HepG2 (cell line): ENCODE results near the gene HPS1. TPM values are rescaled to one million over a fixed set of nuclear protein-coding genes. Genes with fewer than 3 reads are reported as not detected.

Source experiments
- ELF3 ChIP-seq: IDR thresholded peaks from 2 replicates; pipeline ENCODE4 v1.6.1; 2016; ENCODE audit warnings: missing genetic modification reagents, missing compliant biosample characterization
- EP300 ChIP-seq, 3 experiments: sonication (generic) in 1 of 3; formaldehyde crosslinking in 1 of 3; IDR thresholded peaks; 2 replicates each; pipeline versions ENCODE4 v1.5.1 to v1.6.1; 2011 to 2020; ENCODE audit warnings: low read depth in 2 of 3, low read length in 2 of 3, borderline replicate concordance in 1 of 3, improper control_type of control experiment in 1 of 3, mild to moderate bottlenecking in 1 of 3, missing genetic modification reagents in 1 of 3, moderate library complexity in 1 of 3
- FOXA3 ChIP-seq: IDR thresholded peaks from 2 replicates; pipeline ENCODE4 v1.6.1; 2016; ENCODE audit warnings: missing genetic modification reagents, missing compliant biosample characterization
- HNF4A ChIP-seq: sonication (generic); formaldehyde crosslinking; IDR thresholded peaks from 2 replicates; pipeline ENCODE4 v1.4.0; 2020; ENCODE audit warnings: missing genetic modification reagents
- MIER3 ChIP-seq: IDR thresholded peaks from 2 replicates; pipeline ENCODE4 v1.6.1; 2016; ENCODE audit warnings: missing compliant biosample characterization, borderline replicate concordance
- NCOA2 ChIP-seq: sonication (generic); formaldehyde crosslinking; IDR thresholded peaks from 2 replicates; pipeline ENCODE4 v1.8.0; 2022; ENCODE audit warnings: inconsistent platforms
- RXRA ChIP-seq: sonication (generic); formaldehyde crosslinking; IDR thresholded peaks from 2 replicates; pipeline ENCODE4 v1.5.1; 2020; ENCODE audit warnings: missing genetic modification reagents
- RXRB ChIP-seq: IDR thresholded peaks from 2 replicates; pipeline ENCODE4 v1.6.1; 2016; ENCODE audit warnings: borderline replicate concordance, missing genetic modification reagents, missing compliant biosample characterization
- TBX2 ChIP-seq: sonication (generic); formaldehyde crosslinking; IDR thresholded peaks from 2 replicates; pipeline ENCODE4 v1.5.0; 2020; ENCODE audit warnings: missing genetic modification reagents, mild to moderate bottlenecking, borderline replicate concordance
- ZBTB7B ChIP-seq: sonication (generic); formaldehyde crosslinking; IDR thresholded peaks from 2 replicates; pipeline ENCODE4 v1.4.0; 2020; ENCODE audit warnings: missing genetic modification reagents
- ZNF281 ChIP-seq: sonication (generic); formaldehyde crosslinking; IDR thresholded peaks from 2 replicates; pipeline ENCODE4 v1.4.0; 2020; ENCODE audit warnings: missing genetic modification reagents, borderline replicate concordance
- ZNF567 ChIP-seq: sonication (generic); formaldehyde crosslinking; IDR thresholded peaks from 2 replicates; pipeline ENCODE4 v1.8.1; 2023; ENCODE audit warnings: mild to moderate bottlenecking, missing genetic modification reagents, borderline replicate concordance
- ZNF605 ChIP-seq: sonication (generic); formaldehyde crosslinking; IDR thresholded peaks from 2 replicates; pipeline ENCODE4 v1.8.0; 2022; ENCODE audit warnings: mild to moderate bottlenecking, missing genetic modification reagents
- ZNF614 ChIP-seq: IDR thresholded peaks from 2 replicates; pipeline ENCODE4 v1.6.1; 2018; ENCODE audit warnings: missing biosample characterization, missing genetic modification reagents, inconsistent platforms, borderline replicate concordance
- polyA plus RNA-seq, 8 experiments: library from polyadenylated mRNA; depleted of rRNA in 3 of 8; stranded (reverse) in 7 of 8; unstranded in 1 of 8; fragments of >200 nt; fragmentation: Illumina TruSeq in 4 of 8; extraction: Trizol in 4 of 8; gene quantifications; 2 replicates each; pipeline versions ENCODE4 v1.2.1 to v1.2.3, GENCODE V29; 2011 to 2016; ENCODE audit warnings: low read depth in 4 of 8, missing spikeins in 1 of 8, mixed read lengths in 1 of 8; ENCODE audit not compliant: insufficient read depth in 1 of 8
- total RNA-seq, 5 experiments: library from RNA; depleted of rRNA; stranded (reverse); fragments of >200 nt; fragmentation: Illumina TruSeq; extraction: Trizol; gene quantifications; 2 replicates each; pipeline ENCODE4 v1.2.3, GENCODE V29; 2016; ENCODE audit warnings: low read depth in 1 of 5
- TF ChIP-seq, protein P1 (sequence below), 2 experiments: sonication (generic) in 1 of 2; formaldehyde crosslinking in 1 of 2; IDR thresholded peaks; 2 replicates each; pipeline versions ENCODE4 v1.4.0 to v1.6.1; 2016 to 2020; ENCODE audit warnings: borderline replicate concordance in 1 of 2, low read depth in 1 of 2, mild to moderate bottlenecking in 1 of 2, missing genetic modification reagents in 1 of 2

HPS1 gene
- total and polyA plus RNA-seq, 2 of the 13 experiments (the other 11 are each of a cell fraction or from before 2014, with no cell fraction given): 24.6 to 25.8 TPM

GRCh38 chr10:98488669-98489430 lies 42.1 kb upstream of the HPS1 start (continued):
- TF ChIP-seq ZNF281 (CRISPR knock-in tag) (peak; percentile 39; the same call in 1 of the 2 replicates), ELF3 (peak; percentile 80), ZNF605 (CRISPR knock-in tag) (no peak), RXRB (CRISPR knock-in tag) (peak; percentile 53; the same call in 1 of the 2 replicates), ZBTB7B (CRISPR knock-in tag) (0 out of 2 replicates have a peak, but pooled peaks have one; percentile 69), ZNF567 (CRISPR knock-in tag) (no peak), MIER3 (peak; percentile 38; the same call in 1 of the 2 replicates), FOXA3 (CRISPR knock-in tag) (peak; percentile 52; the same call in 1 of the 2 replicates), HNF4A (CRISPR knock-in tag) (peak; percentile 38; the same call in 1 of the 2 replicates), RXRA (CRISPR knock-in tag) (peak; percentile 40; the same call in 1 of the 2 replicates), NCOA2 (CRISPR knock-in tag) (peak; percentile 86), TBX2 (CRISPR knock-in tag) (peak; percentile 46; the same call in 1 of the 2 replicates), ZNF614 (CRISPR knock-in tag) (0 out of 2 replicates have a peak, but pooled peaks have one; percentile 19), EP300 (IDR thresholded peaks at IDR 0.05; ENCODE audit: low read depth in 2 of 2, low read length in 2 of 2) (peak in 1 of 2 experiments; percentile 80; a peak in 2 of 4 replicates), EP300 (CRISPR knock-in tag; IDR thresholded peaks at IDR 0.05; ENCODE audit: borderline replicate concordance) (peak; percentile 66; the same call in 1 of the 2 replicates)
- TF ChIP-seq, protein P1, sequence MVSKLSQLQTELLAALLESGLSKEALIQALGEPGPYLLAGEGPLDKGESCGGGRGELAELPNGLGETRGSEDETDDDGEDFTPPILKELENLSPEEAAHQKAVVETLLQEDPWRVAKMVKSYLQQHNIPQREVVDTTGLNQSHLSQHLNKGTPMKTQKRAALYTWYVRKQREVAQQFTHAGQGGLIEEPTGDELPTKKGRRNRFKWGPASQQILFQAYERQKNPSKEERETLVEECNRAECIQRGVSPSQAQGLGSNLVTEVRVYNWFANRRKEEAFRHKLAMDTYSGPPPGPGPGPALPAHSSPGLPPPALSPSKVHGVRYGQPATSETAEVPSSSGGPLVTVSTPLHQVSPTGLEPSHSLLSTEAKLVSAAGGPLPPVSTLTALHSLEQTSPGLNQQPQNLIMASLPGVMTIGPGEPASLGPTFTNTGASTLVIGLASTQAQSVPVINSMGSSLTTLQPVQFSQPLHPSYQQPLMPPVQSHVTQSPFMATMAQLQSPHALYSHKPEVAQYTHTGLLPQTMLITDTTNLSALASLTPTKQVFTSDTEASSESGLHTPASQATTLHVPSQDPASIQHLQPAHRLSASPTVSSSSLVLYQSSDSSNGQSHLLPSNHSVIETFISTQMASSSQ (IDR thresholded peaks at IDR 0.05; ENCODE audit: low read depth): no peak
- TF ChIP-seq, protein P1 (CRISPR knock-in tag; IDR thresholded peaks at IDR 0.05; ENCODE audit: borderline replicate concordance): peak; percentile 57; the same call in 1 of the 2 replicates
